WI38 (cell line): Measurements from ENCODE around the gene XYLB.

ENCODE experiments used
- H3K4me3 ChIP-seq: 2 replicates; pipeline ENCODE4 v1.5.1; 2011; ENCODE audit warnings: low read depth, mild to moderate bottlenecking, control low read depth, low read length
- CTCF ChIP-seq: IDR thresholded peaks from 2 replicates; pipeline ENCODE4 v1.5.1; 2012; ENCODE audit warnings: low read depth, mild to moderate bottlenecking, control low read depth, low read length

XYLB gene

GRCh38 chr3:38327335-38328009 lies 19.1 kb upstream of the XYLB start:
- TF ChIP-seq CTCF = no peak
- H3K4me3 ChIP-seq = no peak overlapping the region

GRCh38 chr3:38331257-38332022 lies 15.1 kb upstream of the XYLB start:
- H3K4me3 ChIP-seq = no peak overlapping the region
- TF ChIP-seq CTCF = no peak

GRCh38 chr3:38332201-38332600 lies 14.4 kb upstream of the XYLB start:
- TF ChIP-seq CTCF = no peak
- no peak overlapping the region for H3K4me3 ChIP-seq

- H3K4me3 ChIP-seq = no peak overlapping the region
- no peak for TF ChIP-seq CTCF
Measured at GRCh38 chr3:38334142-38335055, 12.2 kb upstream of the XYLB start.

GRCh38 chr3:38335263-38335662 lies 11.3 kb upstream of the XYLB start:
- H3K4me3 ChIP-seq = no peak overlapping the region
- TF ChIP-seq CTCF = no peak

- TF ChIP-seq CTCF = no peak
- no peak overlapping the region for H3K4me3 ChIP-seq
Measured at GRCh38 chr3:38337703-38338102, 8.9 kb upstream of the XYLB start.
